RWPE2 (cell line): ENCODE measurements around the gene FLT3LG.

Experiments
- ATAC-seq: fragments of 200-7000 bp; cut with Tn5 transposase; 3 replicates; pipeline ENCODE4 v1.9.1; 2021; ENCODE audit warnings: low read depth
- DNase-seq: peaks from one replicate; pipeline ENCODE4 v3.0.0-alpha.2; 2020; ENCODE audit warnings: low spot score
- H3K27ac ChIP-seq: fragments of 450-650 bp; 2 replicates; pipeline ENCODE4 v1.5.1; 2017; ENCODE audit warnings: mild to moderate bottlenecking; ENCODE audit not compliant: poor library complexity, severe bottlenecking
- H3K27me3 ChIP-seq: fragments of 250-450 bp; sonication (Bioruptor Pico); 2 replicates; pipeline ENCODE4 v1.5.1; 2021; ENCODE audit warnings: mild to moderate bottlenecking, moderate library complexity; ENCODE audit not compliant: insufficient read depth, poor library complexity, severe bottlenecking
- H3K36me3 ChIP-seq: fragments of 250-450 bp; sonication (Bioruptor Pico); 2 replicates; pipeline ENCODE4 v1.5.1; 2020; ENCODE audit warnings: low read depth, mild to moderate bottlenecking, moderate library complexity
- H3K4me1 ChIP-seq: fragments of 250-450 bp; sonication (Bioruptor Pico); 2 replicates; pipeline ENCODE4 v1.5.1; 2021; ENCODE audit warnings: mild to moderate bottlenecking, moderate library complexity; ENCODE audit not compliant: insufficient read depth, poor library complexity, severe bottlenecking
- H3K4me3 ChIP-seq: fragments of 250-450 bp; sonication (Bioruptor Pico); 2 replicates; pipeline ENCODE4 v1.5.1; 2021; ENCODE audit warnings: mild to moderate bottlenecking, moderate library complexity; ENCODE audit not compliant: severe bottlenecking
- H3K9me3 ChIP-seq: fragments of 250-450 bp; sonication (Bioruptor Pico); 2 replicates; pipeline ENCODE4 v1.5.1; 2021; ENCODE audit warnings: mild to moderate bottlenecking, moderate library complexity; ENCODE audit not compliant: severe bottlenecking
- CTCF ChIP-seq: fragments of 450-650 bp; IDR thresholded peaks from one replicate; pipeline ENCODE4 v1.5.1; 2017; ENCODE audit warnings: mild to moderate bottlenecking, moderate library complexity; ENCODE audit not compliant: poor library complexity, severe bottlenecking

FLT3LG gene

GRCh38 chr19:49427855-49428546 is 46.0 kb upstream of the FLT3LG start:
- Histone ChIP-seq H3K9me3 (no peaks in the 10 kb centered on the region), H3K4me3 (peak overlapping the region; percentile 14), H3K27me3 (peaks cover 93% of the 10 kb centered on the region), H3K36me3 (no peaks in the 10 kb centered on the region), H3K27ac (no peak overlapping the region), H3K4me1 (no peaks in the 10 kb centered on the region)
- DNase-seq (no peak), ATAC-seq (peak; percentile 69)
- TF ChIP-seq CTCF: no peak

- TF ChIP-seq CTCF: no peak
- H3K36me3 ChIP-seq: no peaks in the 10 kb centered on the region
- ATAC-seq (no peak), DNase-seq (no peak)
- no peaks in the 10 kb centered on the region for H3K4me1 ChIP-seq
- peaks cover 93% of the 10 kb centered on the region for H3K27me3 ChIP-seq
- no peak overlapping the region for H3K4me3 ChIP-seq
- H3K9me3 ChIP-seq: no peaks in the 10 kb centered on the region
- H3K27ac ChIP-seq: no peak overlapping the region
These were observed 45.2 kb upstream of the FLT3LG start for GRCh38 chr19:49428547-49429451.

- no peak for TF ChIP-seq CTCF
- DNase-seq (no peak), ATAC-seq (no peak)
- no peaks in the 10 kb centered on the region for H3K9me3 ChIP-seq
- no peaks in the 10 kb centered on the region for H3K4me1 ChIP-seq
- no peak overlapping the region for H3K4me3 ChIP-seq
- no peaks in the 10 kb centered on the region for H3K36me3 ChIP-seq
- H3K27ac ChIP-seq: no peak overlapping the region
- H3K27me3 ChIP-seq: peaks cover 89% of the 10 kb centered on the region
These were observed 43.8 kb upstream of the FLT3LG start for GRCh38 chr19:49430172-49430677.

- ATAC-seq: no peak
- Histone ChIP-seq H3K4me3 (no peak overlapping the region), H3K4me1 (no peaks in the 10 kb centered on the region), H3K27ac (no peak overlapping the region), H3K9me3 (no peaks in the 10 kb centered on the region), H3K36me3 (no peaks in the 10 kb centered on the region), H3K27me3 (peaks cover 89% of the 10 kb centered on the region)
- DNase-seq: no peak
- TF ChIP-seq CTCF: peak; percentile 25
These were observed 43.2 kb upstream of the FLT3LG start for GRCh38 chr19:49430678-49431329.
